HEK293 (cell line): Measurements from ENCODE around the gene CCDC178.

ENCODE experiments used
- CTCF ChIA-PET: fragments of 350-600 bp; formaldehyde crosslinking; extraction: SDS; loops from one replicate; lab custom pipeline; 2021; ENCODE audit warnings: antibody characterized with exemption; lab: Yijun Ruan, JAX
- POLR2A ChIA-PET: fragments of 300-600 bp; formaldehyde crosslinking; extraction: SDS; loops from one replicate; lab custom pipeline; 2020; ENCODE audit warnings: antibody characterized with exemption, inconsistent platforms; lab: Yijun Ruan, JAX
- H3K27ac ChIP-seq: fragments of 200-500 bp; sonication (Bioruptor generic); 2 replicates; pipeline ENCODE4 v1.5.1; 2014; ENCODE audit warnings: low read depth, low read length, control low read depth, inconsistent platforms; ENCODE audit errors: extremely low read depth
- H3K36me3 ChIP-seq, 2 experiments: fragments of 200-500 bp in 1 of 2; sonication (Bioruptor generic) in 1 of 2; 1 replicate in 1 of 2; 2 replicates in 1 of 2; pipeline ENCODE4 v1.5.1; 2014 to 2017; ENCODE audit warnings: inconsistent platforms in 2 of 2, low read length in 2 of 2; ENCODE audit not compliant: control insufficient read depth in 2 of 2, insufficient read depth in 1 of 2
- H3K4me1 ChIP-seq: fragments of 200-500 bp; sonication (Bioruptor generic); 2 replicates; pipeline ENCODE4 v1.5.1; 2014; ENCODE audit warnings: mild to moderate bottlenecking, low read length, inconsistent platforms; ENCODE audit not compliant: control insufficient read depth, insufficient read depth
- H3K4me3 ChIP-seq: 2 replicates; pipeline ENCODE4 v1.5.1; 2011; ENCODE audit warnings: low read depth, mild to moderate bottlenecking, control low read depth, low read length, moderate library complexity
- H3K9me3 ChIP-seq: fragments of 200-500 bp; sonication (Bioruptor generic); 2 replicates; pipeline ENCODE4 v1.5.1; 2014; ENCODE audit warnings: low read depth, low read length, inconsistent platforms; ENCODE audit not compliant: control insufficient read depth, insufficient read depth
- MYNN ChIP-seq: fragments of 450-650 bp; formaldehyde crosslinking; IDR thresholded peaks from 2 replicates; pipeline ENCODE4 v1.5.1; 2016; ENCODE audit warnings: missing biosample characterization, missing genetic modification characterization, borderline replicate concordance
- RBAK ChIP-seq: fragments of 450-650 bp; formaldehyde crosslinking; IDR thresholded peaks from 2 replicates; pipeline ENCODE4 v1.5.1; 2016; ENCODE audit warnings: missing biosample characterization, missing genetic modification characterization
- WT1 ChIP-seq: fragments of 450-650 bp; formaldehyde crosslinking; IDR thresholded peaks from 2 replicates; pipeline ENCODE4 v1.5.1; 2016; ENCODE audit warnings: missing biosample characterization, missing genetic modification characterization
- ZBTB48 ChIP-seq: fragments of 450-650 bp; formaldehyde crosslinking; IDR thresholded peaks from 2 replicates; pipeline ENCODE4 v1.5.1; 2016; ENCODE audit warnings: missing biosample characterization, missing genetic modification characterization
- ZNF423 ChIP-seq: fragments of 450-650 bp; formaldehyde crosslinking; IDR thresholded peaks from 2 replicates; pipeline ENCODE4 v1.5.1; 2016; ENCODE audit warnings: missing biosample characterization, missing genetic modification characterization
- ZNF777 ChIP-seq: fragments of 450-650 bp; formaldehyde crosslinking; IDR thresholded peaks from 2 replicates; pipeline ENCODE4 v1.5.1; 2017; ENCODE audit warnings: missing biosample characterization, missing genetic modification characterization, borderline replicate concordance
- ZNF837 ChIP-seq: fragments of 450-650 bp; formaldehyde crosslinking; IDR thresholded peaks from 2 replicates; pipeline ENCODE4 v1.5.1; 2016; ENCODE audit warnings: missing biosample characterization, missing genetic modification characterization
- ZXDB ChIP-seq: fragments of 450-650 bp; formaldehyde crosslinking; IDR thresholded peaks from 2 replicates; pipeline ENCODE4 v1.5.1; 2016; ENCODE audit warnings: missing biosample characterization, missing genetic modification characterization
- TF ChIP-seq, protein P1 (sequence below): fragments of 450-650 bp; formaldehyde crosslinking; IDR thresholded peaks from 2 replicates; pipeline ENCODE4 v1.5.1; 2016; ENCODE audit warnings: missing biosample characterization, missing genetic modification characterization
- TF ChIP-seq, protein P2 (sequence below): fragments of 450-650 bp; formaldehyde crosslinking; conservative IDR thresholded peaks from 2 replicates; pipeline ENCODE4 v1.5.1; 2016; ENCODE audit warnings: low read depth, missing biosample characterization, missing genetic modification characterization
- TF ChIP-seq, protein P3 (sequence below): fragments of 450-650 bp; formaldehyde crosslinking; IDR thresholded peaks from 2 replicates; pipeline ENCODE4 v1.5.1; 2016; ENCODE audit warnings: missing biosample characterization, missing genetic modification characterization
- TF ChIP-seq, protein P4 (sequence below): fragments of 450-650 bp; formaldehyde crosslinking; IDR thresholded peaks from 2 replicates; pipeline ENCODE4 v1.5.1; 2017; ENCODE audit warnings: missing biosample characterization, missing genetic modification characterization
- TF ChIP-seq, protein P5 (sequence below): fragments of 450-650 bp; formaldehyde crosslinking; IDR thresholded peaks from 2 replicates; pipeline ENCODE4 v1.5.1; 2016; ENCODE audit warnings: missing biosample characterization, missing genetic modification characterization
- TF ChIP-seq, protein P6 (sequence below): fragments of 450-650 bp; formaldehyde crosslinking; IDR thresholded peaks from 2 replicates; pipeline ENCODE4 v1.5.1; 2016; ENCODE audit warnings: missing biosample characterization, missing genetic modification characterization

Gene CCDC178

DNA sequence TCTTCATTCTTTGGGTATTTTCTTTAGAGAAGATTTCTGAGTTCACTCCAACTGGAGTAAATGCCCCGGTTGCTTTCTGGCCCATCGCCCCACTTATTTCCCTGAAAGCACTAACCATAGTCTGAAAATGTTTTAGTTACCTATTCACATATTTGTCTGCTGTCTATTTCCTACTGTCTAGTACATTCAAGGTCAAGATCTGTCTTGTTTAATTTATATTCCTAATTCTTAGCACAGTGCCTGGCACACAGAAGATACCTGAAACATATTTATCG lies 533.3 kb downstream of the CCDC178 start (continued):
- no peak for TF ChIP-seq WT1 (tag by site-specific recombination)

DNA sequence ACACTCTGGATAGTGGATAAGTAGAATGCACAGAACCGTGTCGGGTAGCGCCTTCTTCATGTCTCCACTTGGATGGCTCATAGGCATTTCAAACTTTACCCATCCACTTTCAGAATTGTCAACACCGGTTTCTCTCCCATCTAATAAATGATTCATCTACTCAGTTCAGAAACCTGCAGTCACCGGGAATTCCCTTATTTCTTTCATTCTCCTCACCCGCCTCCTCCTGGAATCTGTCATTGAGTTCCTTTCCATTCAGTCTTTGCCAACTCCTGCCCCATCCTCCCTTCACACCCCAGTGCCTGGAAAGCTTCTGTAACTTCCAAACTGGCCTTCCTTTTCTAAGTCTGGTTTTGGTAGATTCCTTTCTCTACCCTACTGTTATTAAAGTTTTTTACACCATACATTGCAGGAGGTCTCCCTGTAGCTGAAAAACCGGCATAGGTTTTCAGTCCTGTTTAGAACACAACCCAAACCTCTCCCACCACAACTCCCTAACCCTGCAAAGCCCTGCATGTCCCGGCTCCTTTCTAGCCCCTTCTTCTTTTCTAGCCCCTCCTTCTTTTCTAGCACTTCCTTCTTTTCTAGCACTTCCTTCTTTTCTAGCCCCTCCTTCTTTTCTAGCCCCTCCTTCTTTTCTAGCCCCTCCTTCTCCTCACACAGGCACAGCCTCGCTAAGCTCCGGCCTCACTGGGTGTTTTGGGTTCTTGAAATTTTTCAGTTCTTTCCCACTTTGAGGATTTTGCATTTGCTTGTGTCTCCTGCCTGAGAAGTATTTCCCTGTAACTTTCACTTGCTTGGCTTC lies 533.8 kb downstream of the CCDC178 start:
- H3K27ac ChIP-seq = no peak overlapping the region
- no peaks in the 10 kb centered on the region for H3K36me3 ChIP-seq
- ChIA-PET POLR2A (no interaction called here), CTCF (interaction anchor here (1.3 to 1.5 kb wide), 2 partner anchors 10 to 13 kb away, joined by 3 to 9 read pairs; no protein-coding TSS in a partner anchor)
- H3K9me3 ChIP-seq = no peaks in the 10 kb centered on the region
- H3K4me3 ChIP-seq = no peak overlapping the region
- no peak for TF ChIP-seq ZXDB (tag by site-specific recombination)
- no peak for TF ChIP-seq MYNN (tag by site-specific recombination)
- TF ChIP-seq, protein P1, sequence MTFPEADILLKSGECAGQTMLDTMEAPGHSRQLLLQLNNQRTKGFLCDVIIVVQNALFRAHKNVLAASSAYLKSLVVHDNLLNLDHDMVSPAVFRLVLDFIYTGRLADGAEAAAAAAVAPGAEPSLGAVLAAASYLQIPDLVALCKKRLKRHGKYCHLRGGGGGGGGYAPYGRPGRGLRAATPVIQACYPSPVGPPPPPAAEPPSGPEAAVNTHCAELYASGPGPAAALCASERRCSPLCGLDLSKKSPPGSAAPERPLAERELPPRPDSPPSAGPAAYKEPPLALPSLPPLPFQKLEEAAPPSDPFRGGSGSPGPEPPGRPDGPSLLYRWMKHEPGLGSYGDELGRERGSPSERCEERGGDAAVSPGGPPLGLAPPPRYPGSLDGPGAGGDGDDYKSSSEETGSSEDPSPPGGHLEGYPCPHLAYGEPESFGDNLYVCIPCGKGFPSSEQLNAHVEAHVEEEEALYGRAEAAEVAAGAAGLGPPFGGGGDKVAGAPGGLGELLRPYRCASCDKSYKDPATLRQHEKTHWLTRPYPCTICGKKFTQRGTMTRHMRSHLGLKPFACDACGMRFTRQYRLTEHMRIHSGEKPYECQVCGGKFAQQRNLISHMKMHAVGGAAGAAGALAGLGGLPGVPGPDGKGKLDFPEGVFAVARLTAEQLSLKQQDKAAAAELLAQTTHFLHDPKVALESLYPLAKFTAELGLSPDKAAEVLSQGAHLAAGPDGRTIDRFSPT (tag by site-specific recombination) = no peak
- TF ChIP-seq, protein P2, sequence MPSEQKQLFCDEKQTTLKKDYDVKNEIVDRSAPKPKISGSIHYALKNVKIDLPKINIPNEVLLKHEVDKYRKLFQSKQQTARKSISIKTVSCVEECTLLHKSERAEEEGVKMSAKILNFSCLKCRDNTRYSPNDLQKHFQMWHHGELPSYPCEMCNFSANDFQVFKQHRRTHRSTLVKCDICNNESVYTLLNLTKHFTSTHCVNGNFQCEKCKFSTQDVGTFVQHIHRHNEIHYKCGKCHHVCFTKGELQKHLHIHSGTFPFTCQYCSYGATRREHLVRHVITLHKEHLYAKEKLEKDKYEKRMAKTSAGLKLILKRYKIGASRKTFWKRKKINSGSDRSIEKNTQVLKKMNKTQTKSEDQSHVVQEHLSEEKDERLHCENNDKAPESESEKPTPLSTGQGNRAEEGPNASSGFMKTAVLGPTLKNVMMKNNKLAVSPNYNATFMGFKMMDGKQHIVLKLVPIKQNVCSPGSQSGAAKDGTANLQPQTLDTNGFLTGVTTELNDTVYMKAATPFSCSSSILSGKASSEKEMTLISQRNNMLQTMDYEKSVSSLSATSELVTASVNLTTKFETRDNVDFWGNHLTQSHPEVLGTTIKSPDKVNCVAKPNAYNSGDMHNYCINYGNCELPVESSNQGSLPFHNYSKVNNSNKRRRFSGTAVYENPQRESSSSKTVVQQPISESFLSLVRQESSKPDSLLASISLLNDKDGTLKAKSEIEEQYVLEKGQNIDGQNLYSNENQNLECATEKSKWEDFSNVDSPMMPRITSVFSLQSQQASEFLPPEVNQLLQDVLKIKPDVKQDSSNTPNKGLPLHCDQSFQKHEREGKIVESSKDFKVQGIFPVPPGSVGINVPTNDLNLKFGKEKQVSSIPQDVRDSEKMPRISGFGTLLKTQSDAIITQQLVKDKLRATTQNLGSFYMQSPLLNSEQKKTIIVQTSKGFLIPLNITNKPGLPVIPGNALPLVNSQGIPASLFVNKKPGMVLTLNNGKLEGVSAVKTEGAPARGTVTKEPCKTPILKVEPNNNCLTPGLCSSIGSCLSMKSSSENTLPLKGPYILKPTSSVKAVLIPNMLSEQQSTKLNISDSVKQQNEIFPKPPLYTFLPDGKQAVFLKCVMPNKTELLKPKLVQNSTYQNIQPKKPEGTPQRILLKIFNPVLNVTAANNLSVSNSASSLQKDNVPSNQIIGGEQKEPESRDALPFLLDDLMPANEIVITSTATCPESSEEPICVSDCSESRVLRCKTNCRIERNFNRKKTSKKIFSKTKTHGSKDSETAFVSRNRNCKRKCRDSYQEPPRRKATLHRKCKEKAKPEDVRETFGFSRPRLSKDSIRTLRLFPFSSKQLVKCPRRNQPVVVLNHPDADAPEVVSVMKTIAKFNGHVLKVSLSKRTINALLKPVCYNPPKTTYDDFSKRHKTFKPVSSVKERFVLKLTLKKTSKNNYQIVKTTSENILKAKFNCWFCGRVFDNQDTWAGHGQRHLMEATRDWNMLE (tag by site-specific recombination) = no peak
- no peak for TF ChIP-seq RBAK
- TF ChIP-seq, protein P3, sequence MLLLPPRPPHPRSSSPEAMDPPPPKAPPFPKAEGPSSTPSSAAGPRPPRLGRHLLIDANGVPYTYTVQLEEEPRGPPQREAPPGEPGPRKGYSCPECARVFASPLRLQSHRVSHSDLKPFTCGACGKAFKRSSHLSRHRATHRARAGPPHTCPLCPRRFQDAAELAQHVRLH = no peak
- TF ChIP-seq, protein P4, sequence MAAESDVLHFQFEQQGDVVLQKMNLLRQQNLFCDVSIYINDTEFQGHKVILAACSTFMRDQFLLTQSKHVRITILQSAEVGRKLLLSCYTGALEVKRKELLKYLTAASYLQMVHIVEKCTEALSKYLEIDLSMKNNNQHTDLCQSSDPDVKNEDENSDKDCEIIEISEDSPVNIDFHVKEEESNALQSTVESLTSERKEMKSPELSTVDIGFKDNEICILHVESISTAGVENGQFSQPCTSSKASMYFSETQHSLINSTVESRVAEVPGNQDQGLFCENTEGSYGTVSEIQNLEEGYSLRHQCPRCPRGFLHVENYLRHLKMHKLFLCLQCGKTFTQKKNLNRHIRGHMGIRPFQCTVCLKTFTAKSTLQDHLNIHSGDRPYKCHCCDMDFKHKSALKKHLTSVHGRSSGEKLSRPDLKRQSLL (tag by site-specific recombination) = no peak
- no peak for TF ChIP-seq ZNF777 (tag by site-specific recombination)
- TF ChIP-seq, protein P5, sequence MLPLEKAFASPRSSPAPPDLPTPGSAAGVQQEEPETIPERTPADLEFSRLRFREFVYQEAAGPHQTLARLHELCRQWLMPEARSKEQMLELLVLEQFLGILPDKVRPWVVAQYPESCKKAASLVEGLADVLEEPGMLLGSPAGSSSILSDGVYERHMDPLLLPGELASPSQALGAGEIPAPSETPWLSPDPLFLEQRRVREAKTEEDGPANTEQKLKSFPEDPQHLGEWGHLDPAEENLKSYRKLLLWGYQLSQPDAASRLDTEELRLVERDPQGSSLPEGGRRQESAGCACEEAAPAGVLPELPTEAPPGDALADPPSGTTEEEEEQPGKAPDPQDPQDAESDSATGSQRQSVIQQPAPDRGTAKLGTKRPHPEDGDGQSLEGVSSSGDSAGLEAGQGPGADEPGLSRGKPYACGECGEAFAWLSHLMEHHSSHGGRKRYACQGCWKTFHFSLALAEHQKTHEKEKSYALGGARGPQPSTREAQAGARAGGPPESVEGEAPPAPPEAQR (tag by site-specific recombination) = no peak
- no peak for TF ChIP-seq ZNF837 (tag by site-specific recombination)
- TF ChIP-seq, protein P6, sequence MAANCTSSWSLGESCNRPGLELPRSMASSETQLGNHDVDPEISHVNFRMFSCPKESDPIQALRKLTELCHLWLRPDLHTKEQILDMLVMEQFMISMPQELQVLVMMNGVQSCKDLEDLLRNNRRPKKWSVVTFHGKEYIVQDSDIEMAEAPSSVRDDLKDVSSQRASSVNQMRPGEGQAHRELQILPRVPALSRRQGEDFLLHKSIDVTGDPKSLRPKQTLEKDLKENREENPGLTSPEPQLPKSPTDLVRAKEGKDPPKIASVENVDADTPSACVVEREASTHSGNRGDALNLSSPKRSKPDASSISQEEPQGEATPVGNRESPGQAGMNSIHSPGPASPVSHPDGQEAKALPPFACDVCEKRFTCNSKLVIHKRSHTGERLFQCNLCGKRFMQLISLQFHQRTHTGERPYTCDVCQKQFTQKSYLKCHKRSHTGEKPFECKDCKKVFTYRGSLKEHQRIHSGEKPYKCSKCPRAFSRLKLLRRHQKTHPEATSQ (tag by site-specific recombination) = no peak
- no peak for TF ChIP-seq ZNF423 (tag by site-specific recombination)
- TF ChIP-seq ZBTB48 = no peak
- TF ChIP-seq, all 188 proteins: peak for 0
- H3K4me1 ChIP-seq = no peaks in the 10 kb centered on the region
